ENCODE results near the gene GALNT12.

GALNT12 gene

GRCh38 chr9:98832768-98833089, 25.3 kb downstream of the GALNT12 start:
- DNase-seq (ENCODE audit: low read depth), result no peak

- no peak for DNase-seq (ENCODE audit: low read depth)
Observed at GRCh38 chr9:98833090-98833956, 25.9 kb downstream of the GALNT12 start.

GRCh38 chr9:98834386-98834785, 26.9 kb downstream of the GALNT12 start:
- no peak for DNase-seq (ENCODE audit: low read depth)

GRCh38 chr9:98836206-98836605, 28.7 kb downstream of the GALNT12 start:
- DNase-seq (ENCODE audit: low read depth), result no peak

- no peak for DNase-seq (ENCODE audit: low read depth)
Observed at GRCh38 chr9:98837516-98837915, 30.0 kb downstream of the GALNT12 start.

- no peak for DNase-seq (ENCODE audit: low read depth)
Observed at GRCh38 chr9:98838155-98838867, 30.8 kb downstream of the GALNT12 start.

- DNase-seq (ENCODE audit: low read depth), result no peak
Observed at GRCh38 chr9:98838868-98839565, 31.5 kb downstream of the GALNT12 start.

- DNase-seq (ENCODE audit: low read depth), result no peak
Observed at GRCh38 chr9:98839724-98840123, 32.3 kb downstream of the GALNT12 start.

GRCh38 chr9:98842510-98842909, 35.0 kb downstream of the GALNT12 start:
- DNase-seq (ENCODE audit: low read depth), result no peak

GRCh38 chr9:98846081-98846480, 38.6 kb downstream of the GALNT12 start:
- no peak for DNase-seq (ENCODE audit: low read depth)

- no peak for DNase-seq (ENCODE audit: low read depth)
Observed at GRCh38 chr9:98846879-98847278, 39.4 kb downstream of the GALNT12 start.

- DNase-seq (ENCODE audit: low read depth), result peak; percentile 86
Observed at GRCh38 chr9:98848450-98849149, 41.1 kb downstream of the GALNT12 start.

GRCh38 chr9:98849563-98849962, 42.1 kb downstream of the GALNT12 start:
- DNase-seq (ENCODE audit: low read depth), result no peak

GRCh38 chr9:98850851-98851729, 43.6 kb downstream of the GALNT12 start:
- DNase-seq (ENCODE audit: low read depth), result no peak

GRCh38 chr9:98851730-98852459, 44.4 kb downstream of the GALNT12 start:
- DNase-seq (ENCODE audit: low read depth), result no peak

GRCh38 chr9:98852460-98852734, 44.9 kb downstream of the GALNT12 start:
- DNase-seq (ENCODE audit: low read depth), result no peak

- no peak for DNase-seq (ENCODE audit: low read depth)
Observed at GRCh38 chr9:98852961-98853360, 45.5 kb downstream of the GALNT12 start.

GRCh38 chr9:98854266-98854665, 46.8 kb downstream of the GALNT12 start:
- peak; percentile 50 for DNase-seq (ENCODE audit: low read depth)

- no peak for DNase-seq (ENCODE audit: low read depth)
Observed at GRCh38 chr9:98855592-98855991, 48.1 kb downstream of the GALNT12 start.

GRCh38 chr9:98856982-98857381, 49.5 kb downstream of the GALNT12 start:
- DNase-seq (ENCODE audit: low read depth), result no peak

- DNase-seq (ENCODE audit: low read depth), result no peak
Observed at GRCh38 chr9:98859941-98860340, 52.5 kb downstream of the GALNT12 start.

Data from fibroblast of the conjunctiva (primary cell).